K562 (cell line): ENCODE results near the gene COL15A1. TPM values are rescaled to one million over a fixed set of nuclear protein-coding genes. Genes with fewer than 3 reads are reported as not detected.

Experiments used
- ATAC-seq: fragments of 200-7000 bp; cut with Tn5 transposase; 3 replicates; pipeline ENCODE4 v1.9.1; 2020; ENCODE audit warnings: moderate library complexity
- BruUV-seq: library from RNA; stranded (reverse); fragments of 400-500 nt; replicated peaks from 2 replicates; lab custom pipeline; 2021; lab: Mats Ljungman, UMichigan
- CTCF ChIA-PET: fragments of 300-600 bp; formaldehyde crosslinking; extraction: SDS; loops from one replicate; lab custom pipeline; 2021; ENCODE audit warnings: low intra/inter-chr PET ratio; lab: Yijun Ruan, JAX
- POLR2A ChIA-PET: fragments of 300-600, 350-650 bp; sonication (Branson Sonifier 250); formaldehyde crosslinking; extraction: SDS; loops from one replicate; lab custom pipeline; 2021; ENCODE audit warnings: antibody characterized with exemption, inconsistent platforms; lab: Yijun Ruan, JAX
- DNase-seq, 4 experiments: peaks; one replicate each; pipeline versions ENCODE4 v3.0.0 to v3.0.0-alpha.2; 2011 to 2018; ENCODE audit warnings: low spot score in 3 of 4, mixed read lengths in 3 of 4; ENCODE audit errors: extremely low read depth in 1 of 4
- FAIRE-seq: peaks from 2 replicates; lab custom pipeline; 2011; peaks lifted over from hg19 to GRCh38; lab: Jason Lieb, UNC
- H2AFZ ChIP-seq: 2 replicates; pipeline ENCODE4 v1.6.0; 2011; ENCODE audit warnings: low read depth, low read length, control low read depth, inconsistent platforms
- H3K27ac ChIP-seq: fragments of 200-600 bp; 3 replicates; pipeline ENCODE4 v1.8.0; 2011; ENCODE audit warnings: low read depth, mild to moderate bottlenecking, control low read depth, inconsistent platforms, low read length, moderate library complexity, mixed read lengths; ENCODE audit errors: extremely low read depth
- H3K27me3 ChIP-seq, 2 experiments: fragments of 300-600 bp in 1 of 2; 2 replicates in 1 of 2; 3 replicates in 1 of 2; pipeline versions ENCODE4 v1.6.0 to v1.8.0; 2011; ENCODE audit warnings: inconsistent platforms in 2 of 2, low read length in 2 of 2, mild to moderate bottlenecking in 1 of 2, mixed read lengths in 1 of 2, moderate library complexity in 1 of 2; ENCODE audit not compliant: control insufficient read depth in 2 of 2, insufficient read depth in 2 of 2
- H3K36me3 ChIP-seq: fragments of 300-600 bp; 3 replicates; pipeline ENCODE4 v1.8.0; 2011; ENCODE audit warnings: mild to moderate bottlenecking, low read length, inconsistent platforms; ENCODE audit not compliant: control insufficient read depth, insufficient read depth
- H3K4me1 ChIP-seq, 2 experiments: fragments of 200-600 bp in 1 of 2; replicated peaks in 1 of 2; 2 replicates in 1 of 2; 3 replicates in 1 of 2; pipeline versions ENCODE4 v1.5.1 to v1.8.0; 2011; ENCODE audit warnings: inconsistent platforms in 2 of 2, low read length in 2 of 2, mild to moderate bottlenecking in 1 of 2, mixed read lengths in 1 of 2, moderate library complexity in 1 of 2; ENCODE audit not compliant: control insufficient read depth in 2 of 2, insufficient read depth in 2 of 2
- H3K4me2 ChIP-seq: 2 replicates; pipeline ENCODE4 v1.6.1; 2011; ENCODE audit warnings: low read length, control low read depth, inconsistent platforms, mixed read lengths; ENCODE audit not compliant: insufficient read depth
- H3K4me3 ChIP-seq: fragments of 200-600 bp; sonication (generic), shearing (Covaris generic); 2 replicates; pipeline ENCODE4 v1.5.1; 2016; ENCODE audit warnings: control low read depth, inconsistent platforms
- H3K79me2 ChIP-seq: fragments of 200-600 bp; 3 replicates; pipeline ENCODE4 v1.8.0; 2011; ENCODE audit warnings: low read length, inconsistent platforms; ENCODE audit not compliant: control insufficient read depth, insufficient read depth
- H3K9ac ChIP-seq, 2 experiments: 2 replicates each; pipeline versions ENCODE4 v1.6.0 to v1.6.1; 2011; ENCODE audit warnings: low read depth in 2 of 2, low read length in 2 of 2, control low read depth in 1 of 2, inconsistent platforms in 1 of 2, mild to moderate bottlenecking in 1 of 2, mixed read lengths in 1 of 2; ENCODE audit not compliant: insufficient read depth in 1 of 2
- H3K9me1 ChIP-seq: one replicate; pipeline ENCODE4 v1.6.0; 2011; ENCODE audit warnings: inconsistent platforms, mild to moderate bottlenecking, low read length, moderate library complexity; ENCODE audit not compliant: control insufficient read depth, insufficient read depth
- H3K9me3 ChIP-seq: replicated peaks from 2 replicates; pipeline ENCODE4 v1.5.1; 2011; ENCODE audit warnings: low read depth, low read length, inconsistent platforms; ENCODE audit not compliant: control insufficient read depth, insufficient read depth
- H4K20me1 ChIP-seq: replicated peaks from 2 replicates; pipeline ENCODE4 v1.6.1; 2011; ENCODE audit warnings: low read length, inconsistent platforms, mixed read lengths; ENCODE audit not compliant: control insufficient read depth, insufficient read depth
- TEAD1 ChIP-seq, 2 experiments: fragments of 450-650 bp in 1 of 2; sonication (generic) in 1 of 2; formaldehyde crosslinking; IDR thresholded peaks; 2 replicates each; pipeline versions ENCODE4 v1.4.0 to v1.8.0; 2020 to 2022; ENCODE audit warnings: mild to moderate bottlenecking in 2 of 2, missing genetic modification reagents in 1 of 2
- ZNF324 ChIP-seq: fragments of 250-450 bp; sonication (Bioruptor Pico); IDR thresholded peaks from 2 replicates; pipeline ENCODE4 v1.4.0; 2020; ENCODE audit warnings: mild to moderate bottlenecking
- ZNF639 ChIP-seq, 2 experiments: fragments of 200-800 bp in 1 of 2; sonication (Bioruptor generic) in 1 of 2; sonication (generic) in 1 of 2; formaldehyde crosslinking in 1 of 2; IDR thresholded peaks in 1 of 2; conservative IDR thresholded peaks in 1 of 2; 2 replicates each; pipeline versions ENCODE4 v1.5.0 to v1.6.1; 2016 to 2020; ENCODE audit warnings: missing compliant biosample characterization in 1 of 2, missing genetic modification characterization in 1 of 2, missing genetic modification reagents in 1 of 2
- ZNF764 ChIP-seq: fragments of 250-450 bp; sonication (Bioruptor Pico); IDR thresholded peaks from 2 replicates; pipeline ENCODE4 v1.4.0; 2020; ENCODE audit warnings: low read depth, mild to moderate bottlenecking, moderate library complexity
- WGBS: fragments of 100-300 bp; shearing (Covaris generic); methylation state at CpG from one replicate; pipeline ENCODE4 v1.1.6; 2016; ENCODE audit warnings: low coverage, mixed read lengths; ENCODE audit not compliant: insufficient coverage; ENCODE audit errors: missing lambda C conversion rate; 5-methylcytosine and 5-hydroxymethylcytosine counted together
- in situ Hi-C: fragments of 300-500 bp; cut with MboI; formaldehyde crosslinking; loops from 4 replicates; pipeline ENCODE4 v1.15.0; 2018; ENCODE audit warnings: inconsistent platforms, mixed read lengths
- intact Hi-C: fragments of 100-400 bp; cut with micrococcal nuclease; formaldehyde crosslinking; loops from 2 replicates; pipeline ENCODE4 v1.14.2; 2022
- polyA plus RNA-seq, 8 experiments: library from polyadenylated mRNA; depleted of rRNA in 4 of 8; stranded (reverse) in 5 of 8; unstranded in 3 of 8; fragments of >200 nt; fragmentation: Nextera tagmentation in 2 of 8; fragmentation: Illumina TruSeq in 1 of 8; extraction: Ambion mirVana in 2 of 8; extraction: Trizol in 1 of 8; gene quantifications; 2 replicates each; pipeline versions ENCODE4 v1.2.1 to v1.2.3, GENCODE V29; 2011 to 2014; ENCODE audit warnings: inconsistent platforms in 1 of 8, missing spikeins in 1 of 8
- total RNA-seq, 7 experiments: library from RNA; depleted of rRNA in 6 of 7; stranded (reverse); fragments of >200 nt in 6 of 7; fragmentation: Illumina TruSeq in 2 of 7; extraction: Trizol in 2 of 7; gene quantifications; 2 replicates each; pipeline versions ENCODE4 v1.2.1 to v1.2.3, GENCODE V29; 2011 to 2021; ENCODE audit warnings: low replicate concordance in 1 of 7
- TF ChIP-seq, protein P1 (sequence below): fragments of 450-650 bp; IDR thresholded peaks from 2 replicates; pipeline ENCODE4 v1.6.1; 2016
- TF ChIP-seq, protein P2 (sequence below): fragments of 450-650 bp; IDR thresholded peaks from 2 replicates; pipeline ENCODE4 v1.6.1; 2016; ENCODE audit warnings: low read depth, mild to moderate bottlenecking, moderate library complexity
- TF ChIP-seq, protein P3 (sequence below): fragments of 250-450 bp; sonication (Bioruptor Pico); IDR thresholded peaks from 2 replicates; pipeline ENCODE4 v1.9.0; 2021; ENCODE audit warnings: mild to moderate bottlenecking

COL15A1 gene
- total and polyA plus RNA-seq, 9 of the 15 experiments (the other 6 are each of a cell fraction or from before 2014, with no cell fraction given), result 0.46 to 5.1 (median 2.6) TPM

GRCh38 chr9:99055384-99055783 lies 111.7 kb downstream of the COL15A1 start (continued):
- TF ChIP-seq, protein P1, sequence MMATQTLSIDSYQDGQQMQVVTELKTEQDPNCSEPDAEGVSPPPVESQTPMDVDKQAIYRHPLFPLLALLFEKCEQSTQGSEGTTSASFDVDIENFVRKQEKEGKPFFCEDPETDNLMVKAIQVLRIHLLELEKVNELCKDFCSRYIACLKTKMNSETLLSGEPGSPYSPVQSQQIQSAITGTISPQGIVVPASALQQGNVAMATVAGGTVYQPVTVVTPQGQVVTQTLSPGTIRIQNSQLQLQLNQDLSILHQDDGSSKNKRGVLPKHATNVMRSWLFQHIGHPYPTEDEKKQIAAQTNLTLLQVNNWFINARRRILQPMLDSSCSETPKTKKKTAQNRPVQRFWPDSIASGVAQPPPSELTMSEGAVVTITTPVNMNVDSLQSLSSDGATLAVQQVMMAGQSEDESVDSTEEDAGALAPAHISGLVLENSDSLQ, result peak; percentile 71

- no peaks in the 10 kb centered on the region for H4K20me1 ChIP-seq
- no peaks in the 10 kb centered on the region for H3K36me3 ChIP-seq
- in situ Hi-C loops (no loop called here), intact Hi-C loops (loop anchor here (5.0 kb wide), 1 partner anchor 51 kb away; the partner anchor contains the start of gene TGFBR1)
- no peaks in the 10 kb centered on the region for H3K27me3 ChIP-seq
- H3K79me2 ChIP-seq, result no peaks in the 10 kb centered on the region
- no peaks in the 10 kb centered on the region for H3K9me1 ChIP-seq
- H3K4me3 ChIP-seq, result no peak overlapping the region
- H2AFZ ChIP-seq, result no peak overlapping the region
- H3K4me1 ChIP-seq, result peaks cover 13 to 54% of the 10 kb centered on the region in 2 experiments
- no peak for FAIRE-seq
- no peak overlapping the region for H3K27ac ChIP-seq
- ATAC-seq, result no peak
- ChIA-PET CTCF (no interaction called here), POLR2A (interaction anchor here (0.6 to 1.2 kb wide), 2 partner anchors 10 to 12 kb away, joined by 3 read pairs; no protein-coding TSS in a partner anchor)
- no peak overlapping the region for H3K4me2 ChIP-seq
- H3K9me3 ChIP-seq, result no peaks in the 10 kb centered on the region
- 95% methylated on average over 5 of the region's 6 CpGs for WGBS
- TF ChIP-seq, protein P2, sequence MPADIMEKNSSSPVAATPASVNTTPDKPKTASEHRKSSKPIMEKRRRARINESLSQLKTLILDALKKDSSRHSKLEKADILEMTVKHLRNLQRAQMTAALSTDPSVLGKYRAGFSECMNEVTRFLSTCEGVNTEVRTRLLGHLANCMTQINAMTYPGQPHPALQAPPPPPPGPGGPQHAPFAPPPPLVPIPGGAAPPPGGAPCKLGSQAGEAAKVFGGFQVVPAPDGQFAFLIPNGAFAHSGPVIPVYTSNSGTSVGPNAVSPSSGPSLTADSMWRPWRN, result no peak
- TF ChIP-seq TEAD1 (CRISPR knock-in tag; IDR thresholded peaks at IDR 0.05) (no peak), ZNF639 (CRISPR knock-in tag; conservative IDR thresholded peaks at IDR 0.05 in 1 of 2, IDR thresholded peaks at IDR 0.05 in 1 of 2) (no peak), ZNF324 (no peak), ZNF764 (no peak)
- TF ChIP-seq, protein P3, sequence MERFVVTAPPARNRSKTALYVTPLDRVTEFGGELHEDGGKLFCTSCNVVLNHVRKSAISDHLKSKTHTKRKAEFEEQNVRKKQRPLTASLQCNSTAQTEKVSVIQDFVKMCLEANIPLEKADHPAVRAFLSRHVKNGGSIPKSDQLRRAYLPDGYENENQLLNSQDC, result no peak
- BruUV-seq, result no TSS peak
- DNase-seq, result no peak
- no peak overlapping the region for H3K9ac ChIP-seq
Measured at GRCh38 chr9:99056186-99056585, 112.5 kb downstream of the COL15A1 start.
